ENCODE measurements around the gene TMEM72.

DNA sequence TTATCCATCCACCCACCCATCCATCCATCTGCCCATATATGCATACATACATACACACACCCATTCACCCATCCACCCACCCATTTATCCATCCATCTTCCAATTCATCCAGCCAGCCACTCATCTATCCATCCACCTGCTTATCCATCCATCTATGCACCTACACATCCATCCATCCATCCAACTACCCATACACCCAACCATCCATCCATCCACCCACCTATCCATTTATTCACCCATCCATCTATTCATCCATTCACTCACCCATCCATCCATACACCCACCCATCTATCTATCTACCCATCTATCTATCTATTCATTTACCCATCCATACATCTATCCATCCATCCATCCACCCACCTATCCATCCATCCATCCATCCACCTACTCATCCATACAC, 17.3 kb downstream of the TMEM72 start:
- TF ChIP-seq, protein P1, sequence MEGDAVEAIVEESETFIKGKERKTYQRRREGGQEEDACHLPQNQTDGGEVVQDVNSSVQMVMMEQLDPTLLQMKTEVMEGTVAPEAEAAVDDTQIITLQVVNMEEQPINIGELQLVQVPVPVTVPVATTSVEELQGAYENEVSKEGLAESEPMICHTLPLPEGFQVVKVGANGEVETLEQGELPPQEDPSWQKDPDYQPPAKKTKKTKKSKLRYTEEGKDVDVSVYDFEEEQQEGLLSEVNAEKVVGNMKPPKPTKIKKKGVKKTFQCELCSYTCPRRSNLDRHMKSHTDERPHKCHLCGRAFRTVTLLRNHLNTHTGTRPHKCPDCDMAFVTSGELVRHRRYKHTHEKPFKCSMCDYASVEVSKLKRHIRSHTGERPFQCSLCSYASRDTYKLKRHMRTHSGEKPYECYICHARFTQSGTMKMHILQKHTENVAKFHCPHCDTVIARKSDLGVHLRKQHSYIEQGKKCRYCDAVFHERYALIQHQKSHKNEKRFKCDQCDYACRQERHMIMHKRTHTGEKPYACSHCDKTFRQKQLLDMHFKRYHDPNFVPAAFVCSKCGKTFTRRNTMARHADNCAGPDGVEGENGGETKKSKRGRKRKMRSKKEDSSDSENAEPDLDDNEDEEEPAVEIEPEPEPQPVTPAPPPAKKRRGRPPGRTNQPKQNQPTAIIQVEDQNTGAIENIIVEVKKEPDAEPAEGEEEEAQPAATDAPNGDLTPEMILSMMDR (IDR thresholded peaks at IDR 0.05): no peak
- TF ChIP-seq POLR2AphosphoS5 (IDR thresholded peaks at IDR 0.05) (no peak), EP300 (IDR thresholded peaks at IDR 0.05) (no peak), POLR2A (IDR thresholded peaks at IDR 0.05) (no peak)

All from sigmoid colon (tissue), 4 donors.